ENCODE measurements around the gene MTARC1. TPM values are rescaled to one million over a fixed set of nuclear protein-coding genes. Genes with fewer than 3 reads are reported as not detected.

Gene MTARC1
- 1.8 and 2.1 TPM in 2 replicates for total RNA-seq
- long read RNA-seq = 0 reads

GRCh38 chr1:220786337-220787068 lies at the start of gene MTARC1:
Gene MTARC1, plus strand, starts transcription at chr1:220786913. Its CDS starts 32 bp downstream, at chr1:220786945.
- H3K4me1 Mint-ChIP-seq (ENCODE audit: unreplicated experiment) = peaks cover 10% of the 10 kb centered on the region
- no peak within 1 kb of the TSS for H3K27ac Mint-ChIP-seq (ENCODE audit: unreplicated experiment)
- peak; percentile 28 for TF ChIP-seq CTCF (IDR thresholded peaks at IDR 0.05)
- peak within 1 kb of the TSS; percentile 73 for H3K4me3 Mint-ChIP-seq (ENCODE audit: unreplicated experiment)
- DNase-seq (ENCODE audit: extremely low spot score, unreplicated experiment) = peak; percentile 82
- peaks cover 14% of the 10 kb centered on the region for H3K36me3 Mint-ChIP-seq (ENCODE audit: unreplicated experiment)
- H3K27me3 Mint-ChIP-seq (ENCODE audit: unreplicated experiment) = no peaks in the 10 kb centered on the region
- H3K9me3 Mint-ChIP-seq (ENCODE audit: unreplicated experiment) = no peaks in the 10 kb centered on the region

DNA sequence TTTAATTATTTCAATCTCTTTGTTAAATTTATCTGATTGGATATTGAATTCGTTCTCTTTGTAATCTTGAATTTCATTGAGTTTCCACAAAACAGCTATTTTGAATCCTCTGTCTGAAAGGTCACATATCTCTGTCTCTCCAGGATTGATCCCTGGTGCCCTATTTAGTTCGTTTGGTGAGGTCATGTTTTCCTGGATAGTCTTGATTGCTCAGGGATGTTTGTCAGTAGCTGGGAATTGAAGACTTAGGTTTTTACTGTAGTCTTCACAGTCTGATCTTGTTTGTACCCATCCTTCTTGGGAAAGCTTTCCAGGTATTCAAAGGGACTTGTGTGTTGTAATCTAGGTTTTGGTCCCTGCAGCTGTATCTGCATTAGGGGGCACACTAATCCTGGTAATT lies 45.4 kb upstream of the MTARC1 start:
- no peak for TF ChIP-seq CTCF (IDR thresholded peaks at IDR 0.05)
- DNase-seq (ENCODE audit: extremely low spot score, unreplicated experiment) = no peak
- Mint-ChIP-seq H3K4me3 (ENCODE audit: unreplicated experiment) (no peak overlapping the region), H3K4me1 (ENCODE audit: unreplicated experiment) (no peaks in the 10 kb centered on the region), H3K36me3 (ENCODE audit: unreplicated experiment) (no peaks in the 10 kb centered on the region), H3K27me3 (ENCODE audit: unreplicated experiment) (no peaks in the 10 kb centered on the region), H3K27ac (ENCODE audit: unreplicated experiment) (no peak overlapping the region), H3K9me3 (ENCODE audit: unreplicated experiment) (peaks cover 7% of the 10 kb centered on the region)

GRCh38 chr1:220741825-220742224 lies 44.9 kb upstream of the MTARC1 start:
- H3K27ac Mint-ChIP-seq (ENCODE audit: unreplicated experiment) = no peak overlapping the region
- TF ChIP-seq CTCF (IDR thresholded peaks at IDR 0.05) = no peak
- H3K36me3 Mint-ChIP-seq (ENCODE audit: unreplicated experiment) = no peaks in the 10 kb centered on the region

GRCh38 chr1:220742520-220742919 lies 44.2 kb upstream of the MTARC1 start:
- no peak overlapping the region for H3K27ac Mint-ChIP-seq (ENCODE audit: unreplicated experiment)

More at GRCh38 chr1:220741825-220742224, 44.9 kb upstream of the MTARC1 start:
- no peaks in the 10 kb centered on the region for H3K27me3 Mint-ChIP-seq (ENCODE audit: unreplicated experiment)
- no peaks in the 10 kb centered on the region for H3K4me1 Mint-ChIP-seq (ENCODE audit: unreplicated experiment)
- H3K4me3 Mint-ChIP-seq (ENCODE audit: unreplicated experiment) = no peak overlapping the region
- peak; percentile 63 for DNase-seq (ENCODE audit: extremely low spot score, unreplicated experiment)
- peaks cover 7% of the 10 kb centered on the region for H3K9me3 Mint-ChIP-seq (ENCODE audit: unreplicated experiment)

More at GRCh38 chr1:220742520-220742919, 44.2 kb upstream of the MTARC1 start:
- peaks cover 5% of the 10 kb centered on the region for H3K9me3 Mint-ChIP-seq (ENCODE audit: unreplicated experiment)
- H3K36me3 Mint-ChIP-seq (ENCODE audit: unreplicated experiment) = no peaks in the 10 kb centered on the region
- peaks cover 6% of the 10 kb centered on the region for H3K4me1 Mint-ChIP-seq (ENCODE audit: unreplicated experiment)
- TF ChIP-seq CTCF (IDR thresholded peaks at IDR 0.05) = no peak
- no peak for DNase-seq (ENCODE audit: extremely low spot score, unreplicated experiment)
- H3K4me3 Mint-ChIP-seq (ENCODE audit: unreplicated experiment) = no peak overlapping the region
- H3K27me3 Mint-ChIP-seq (ENCODE audit: unreplicated experiment) = no peaks in the 10 kb centered on the region
